ENCODE data around the gene PLCL1. TPM values are rescaled to one million over a fixed set of nuclear protein-coding genes. Genes with fewer than 3 reads are reported as not detected.

Gene PLCL1
- total RNA-seq, 2 experiments from 2014 or later: 0.17 to 0.23 TPM

GRCh38 chr2:198080879-198081765 is 276.7 kb downstream of the PLCL1 start:
- ChIA-PET POLR2A (no interaction called here), CTCF (no interaction called here)

- CTCF ChIA-PET: no interaction called here
- POLR2A ChIA-PET: no interaction called here
Measured at GRCh38 chr2:198084156-198084555, 279.8 kb downstream of the PLCL1 start.

GRCh38 chr2:198096002-198096401 is 291.6 kb downstream of the PLCL1 start:
- ChIA-PET CTCF (no interaction called here), POLR2A (no interaction called here)

- POLR2A ChIA-PET: no interaction called here
Measured at GRCh38 chr2:198096965-198097364, 292.6 kb downstream of the PLCL1 start.

GRCh38 chr2:198097630-198098029 is 293.2 kb downstream of the PLCL1 start:
- ChIA-PET POLR2A (no interaction called here), CTCF (no interaction called here)

More at GRCh38 chr2:198096965-198097364, 292.6 kb downstream of the PLCL1 start:
- CTCF ChIA-PET: no interaction called here

GRCh38 chr2:198098386-198098785 is 294.0 kb downstream of the PLCL1 start:
- POLR2A ChIA-PET: no interaction called here
- CTCF ChIA-PET: no interaction called here

GRCh38 chr2:198098918-198099317 is 294.5 kb downstream of the PLCL1 start:
- ChIA-PET CTCF (no interaction called here), POLR2A (no interaction called here)

GRCh38 chr2:198100346-198100745 is 296.0 kb downstream of the PLCL1 start:
- ChIA-PET POLR2A (no interaction called here), CTCF (no interaction called here)

- POLR2A ChIA-PET: no interaction called here
- CTCF ChIA-PET: no interaction called here
Measured at GRCh38 chr2:198101688-198102087, 297.3 kb downstream of the PLCL1 start.

- POLR2A ChIA-PET: no interaction called here
- CTCF ChIA-PET: no interaction called here
Measured at GRCh38 chr2:198102120-198102519, 297.7 kb downstream of the PLCL1 start.

GRCh38 chr2:198102856-198103255 is 298.5 kb downstream of the PLCL1 start:
- CTCF ChIA-PET: no interaction called here
- POLR2A ChIA-PET: no interaction called here

- CTCF ChIA-PET: no interaction called here
- POLR2A ChIA-PET: no interaction called here
Measured at GRCh38 chr2:198106621-198107385, 302.4 kb downstream of the PLCL1 start.

- CTCF ChIA-PET: no interaction called here
- POLR2A ChIA-PET: no interaction called here
Measured at GRCh38 chr2:198113316-198113715, 308.9 kb downstream of the PLCL1 start.

- CTCF ChIA-PET: interaction anchor here (1.1 kb wide), 1 partner anchor 182 kb away, joined by 4 read pairs; no protein-coding TSS in a partner anchor
- POLR2A ChIA-PET: no interaction called here
Measured at GRCh38 chr2:198114064-198114463, 309.7 kb downstream of the PLCL1 start.

- ChIA-PET CTCF (no interaction called here), POLR2A (no interaction called here)
Measured at GRCh38 chr2:198115201-198115600, 310.8 kb downstream of the PLCL1 start.

- CTCF ChIA-PET: no interaction called here
- POLR2A ChIA-PET: no interaction called here
Measured at GRCh38 chr2:198116756-198117155, 312.4 kb downstream of the PLCL1 start.

GRCh38 chr2:198117406-198118041 is 313.1 kb downstream of the PLCL1 start:
- ChIA-PET POLR2A (no interaction called here), CTCF (no interaction called here)

GRCh38 chr2:198127627-198128026 is 323.2 kb downstream of the PLCL1 start:
- POLR2A ChIA-PET: no interaction called here
- CTCF ChIA-PET: interaction anchor here (0.6 to 0.8 kb wide), 2 partner anchors 290 to 335 kb away, joined by 3 read pairs; no protein-coding TSS in a partner anchor

GRCh38 chr2:198129609-198130008 is 325.2 kb downstream of the PLCL1 start:
- ChIA-PET POLR2A (no interaction called here), CTCF (no interaction called here)

GRCh38 chr2:198134293-198134955 is 330.0 kb downstream of the PLCL1 start:
- ChIA-PET CTCF (no interaction called here), POLR2A (no interaction called here)
